GM12801 (cell line): ENCODE data around the gene OXSM.

ENCODE experiments used
- CTCF ChIP-seq: IDR thresholded peaks from one replicate; pipeline ENCODE4 v1.5.1; 2011; ENCODE audit warnings: control low read depth; ENCODE audit not compliant: insufficient read length; ENCODE audit errors: extremely low read depth

Gene OXSM

DNA sequence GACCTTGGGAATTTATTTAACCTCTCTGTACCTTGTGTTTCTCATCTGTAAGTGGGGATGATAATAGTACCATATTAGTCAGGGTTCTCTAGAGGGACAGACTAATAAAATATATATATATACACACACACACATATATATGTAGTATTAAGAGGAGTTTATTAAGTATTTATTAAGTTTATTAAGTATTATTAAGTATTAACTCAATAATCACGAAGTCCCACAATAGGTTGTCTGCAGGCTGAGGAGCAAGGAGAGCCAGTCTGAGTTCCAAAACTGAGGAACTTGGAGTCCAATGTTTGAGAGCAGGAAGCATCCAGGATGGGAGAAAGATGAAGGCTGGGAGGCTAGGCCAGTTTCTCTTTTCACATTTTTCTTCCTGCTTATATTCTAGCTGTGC is 14.8 kb downstream of the OXSM start:
- TF ChIP-seq CTCF = no peak

GRCh38 chr3:25812644-25813043 is 22.8 kb downstream of the OXSM start:
- TF ChIP-seq CTCF = no peak

GRCh38 chr3:25817107-25817506 is 27.2 kb downstream of the OXSM start:
- TF ChIP-seq CTCF = no peak

GRCh38 chr3:25817638-25818037 is 27.7 kb downstream of the OXSM start:
- TF ChIP-seq CTCF = no peak

DNA sequence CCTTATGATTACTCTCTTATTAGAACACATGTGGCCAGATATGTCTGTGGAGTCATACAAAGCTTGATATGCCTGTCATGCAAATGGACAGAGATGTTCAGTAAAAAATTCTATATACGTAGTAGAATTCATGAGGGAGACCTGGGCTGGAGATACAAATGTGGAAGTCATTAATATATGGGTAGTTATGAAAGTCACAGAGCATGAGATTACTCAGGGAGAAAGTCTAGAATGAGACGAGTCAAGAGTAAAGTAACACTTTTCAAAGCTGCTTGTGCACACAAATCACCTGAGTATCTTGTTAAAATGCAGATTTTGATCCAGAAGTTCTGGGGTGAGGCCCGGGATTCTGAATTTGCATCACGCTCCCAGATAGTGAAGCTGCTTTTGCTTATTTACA is 28.4 kb downstream of the OXSM start:
- no peak for TF ChIP-seq CTCF

- no peak for TF ChIP-seq CTCF
These were observed 30.5 kb downstream of the OXSM start for GRCh38 chr3:25820366-25820765.

DNA sequence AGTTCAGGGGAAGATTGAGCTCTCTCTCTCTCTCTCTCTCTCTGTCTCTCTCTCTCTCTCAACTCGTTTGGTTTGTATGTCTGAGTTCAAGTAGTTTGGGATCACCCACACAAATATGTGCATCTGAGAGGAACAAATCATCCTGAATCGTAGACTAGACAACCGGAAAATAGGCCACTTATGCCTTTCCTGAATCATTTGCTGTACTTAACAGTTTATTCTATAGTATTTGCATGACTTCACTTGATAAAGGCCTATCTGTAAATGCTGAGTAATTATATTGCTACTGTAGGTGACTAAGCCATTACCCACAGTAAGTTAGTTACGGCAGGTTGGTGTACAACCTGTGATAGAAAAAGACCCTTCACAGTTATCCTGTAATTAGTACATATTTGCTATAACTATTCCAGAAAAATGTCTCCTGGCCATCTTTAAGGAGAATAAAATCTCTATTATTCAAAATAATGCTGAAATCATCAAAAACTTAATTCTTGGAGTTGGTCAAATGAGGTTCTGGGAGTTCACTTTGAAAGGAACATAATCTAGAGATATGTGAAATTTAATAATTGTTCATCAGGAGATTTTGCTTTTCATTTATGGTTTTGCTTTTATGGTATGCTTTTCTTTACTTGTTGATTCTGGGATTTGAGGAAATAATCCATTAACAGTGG is 31.1 kb downstream of the OXSM start:
- no peak for TF ChIP-seq CTCF
